HUES48 (cell line): Measurements from ENCODE around the gene CAMLG.
A peak's percentile ranks its signal among the peaks of the same experiment; 100 is the strongest.
"Not testable (repeated sequence)": the region's sequence is repeated elsewhere in the genome, so short reads cannot be mapped to it uniquely, and the experiment has no call there.

ENCODE experiments used
- H3K27ac ChIP-seq: one replicate; pipeline ENCODE4 v1.7.0; 2013; ENCODE audit warnings: low read depth, low read length, inconsistent platforms
- H3K27me3 ChIP-seq: 2 replicates; pipeline ENCODE4 v1.6.1; 2013; ENCODE audit warnings: mild to moderate bottlenecking, low read length; ENCODE audit not compliant: control insufficient read depth, insufficient read depth
- H3K36me3 ChIP-seq: 2 replicates; pipeline ENCODE4 v1.6.1; 2013; ENCODE audit warnings: low read length; ENCODE audit not compliant: control insufficient read depth, insufficient read depth
- H3K4me1 ChIP-seq: 2 replicates; pipeline ENCODE4 v1.6.1; 2013; ENCODE audit warnings: mild to moderate bottlenecking, low read length; ENCODE audit not compliant: control insufficient read depth, insufficient read depth
- H3K4me3 ChIP-seq: 2 replicates; pipeline ENCODE4 v1.5.1; 2013; ENCODE audit warnings: mild to moderate bottlenecking, low read depth, low read length
- H3K9ac ChIP-seq: 2 replicates; pipeline ENCODE4 v1.6.1; 2013; ENCODE audit warnings: mild to moderate bottlenecking, low read depth, low read length, moderate library complexity
- H3K9me3 ChIP-seq: 2 replicates; pipeline ENCODE4 v1.6.1; 2013; ENCODE audit warnings: low read length; ENCODE audit not compliant: control insufficient read depth, insufficient read depth

CAMLG gene

DNA sequence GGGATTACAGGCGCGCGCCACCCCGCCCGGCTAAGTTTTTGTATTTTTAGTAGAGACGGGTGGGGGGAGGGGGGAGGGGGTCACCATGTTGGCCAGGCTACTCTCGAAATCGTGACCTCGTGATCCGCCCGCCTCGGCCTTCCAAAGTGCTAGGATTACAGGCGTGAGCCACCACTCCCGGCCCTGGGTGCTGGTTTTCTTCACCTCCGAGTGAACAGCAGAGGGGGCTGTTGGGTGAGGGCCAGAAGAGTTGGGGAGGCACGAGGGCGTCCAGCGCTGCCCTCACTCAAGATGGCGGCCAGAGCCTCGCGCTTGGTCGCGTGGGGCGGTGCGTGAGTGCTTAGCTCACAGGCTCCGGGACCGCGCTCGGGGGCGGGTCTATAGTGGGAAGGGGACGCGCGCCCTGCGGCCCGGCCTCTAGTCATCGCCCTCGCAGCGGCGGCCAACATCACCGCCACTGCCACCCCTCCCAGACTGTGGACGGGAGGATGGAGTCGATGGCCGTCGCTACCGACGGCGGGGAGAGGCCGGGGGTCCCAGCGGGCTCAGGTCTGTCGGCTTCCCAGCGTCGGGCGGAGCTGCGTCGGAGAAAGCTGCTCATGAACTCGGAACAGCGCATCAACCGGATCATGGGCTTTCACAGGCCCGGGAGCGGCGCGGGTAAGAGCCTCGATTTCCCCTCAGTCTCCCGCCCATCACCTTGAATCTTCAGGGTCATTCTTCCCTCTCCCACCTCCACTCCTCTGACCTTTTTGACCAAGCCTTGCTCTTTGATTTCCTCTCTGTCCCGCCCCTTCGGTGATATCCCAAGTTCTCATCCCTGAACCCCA is at the start of gene CAMLG:
CAMLG (plus strand) TSS at position 416 of the 830 bp plus-strand sequence; CDS start at position 489, 73 bp downstream.
- no peaks in the 10 kb centered on the region for H3K27me3 ChIP-seq
- H3K4me3 ChIP-seq = peak within 1 kb of the TSS; percentile 89

DNA sequence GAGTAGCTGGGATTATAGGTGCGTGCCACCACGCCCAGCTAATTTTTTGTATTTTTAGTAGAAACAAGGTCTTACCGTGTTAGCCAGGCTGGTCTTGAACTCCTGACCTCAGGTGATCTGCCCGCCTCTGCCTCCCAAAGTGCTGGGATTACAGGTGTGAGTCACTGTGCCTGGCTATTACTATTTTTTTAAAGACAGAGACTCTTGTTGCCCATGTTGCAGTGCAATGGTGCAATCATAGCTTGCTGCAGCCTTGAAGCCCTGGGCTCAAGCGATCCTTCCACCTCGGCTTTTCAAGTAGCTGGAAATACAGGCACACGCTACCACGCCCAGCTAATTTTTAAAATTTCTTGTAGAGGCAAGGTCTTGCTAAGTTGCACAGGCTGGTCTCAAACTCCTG is 48.2 kb upstream of the CAMLG start:
- peaks cover 86% of the 10 kb centered on the region for H3K36me3 ChIP-seq
- H3K27me3 ChIP-seq, H3K9me3 ChIP-seq, H3K4me1 ChIP-seq, H3K4me3 ChIP-seq, H3K9ac ChIP-seq, H3K27ac ChIP-seq: not testable (repeated sequence)

More for the DNA sequence above, at the start of gene CAMLG:
- peak within 1 kb of the TSS; percentile 56 for H3K27ac ChIP-seq
- no peaks in the 10 kb centered on the region for H3K9me3 ChIP-seq
- peaks cover 20% of the 10 kb centered on the region for H3K36me3 ChIP-seq
- H3K9ac ChIP-seq = peak within 1 kb of the TSS; percentile 94
- peaks cover 7% of the 10 kb centered on the region; the same call in 1 of the 2 replicates for H3K4me1 ChIP-seq

DNA sequence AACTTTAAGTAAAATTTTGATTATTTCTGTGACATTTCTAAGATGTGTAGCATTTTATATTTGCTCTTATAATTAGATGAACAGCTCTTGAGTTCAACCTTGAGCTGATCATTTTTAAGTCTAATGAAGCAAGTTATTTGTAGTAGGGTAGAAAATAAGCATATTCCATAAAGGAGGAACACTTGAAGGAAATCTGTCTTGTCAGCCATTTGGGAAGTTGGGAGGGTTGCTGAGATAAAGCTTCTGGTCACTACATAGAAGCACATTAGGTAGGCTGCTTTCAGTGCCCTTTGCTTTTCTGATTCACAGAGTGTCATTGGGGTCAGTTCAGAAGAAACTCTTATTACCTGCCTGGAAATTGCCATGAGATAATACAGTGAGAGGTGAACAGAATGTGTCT is 45.6 kb upstream of the CAMLG start:
- Histone ChIP-seq H3K4me3 (no peak overlapping the region), H3K27me3 (no peaks in the 10 kb centered on the region), H3K9ac (no peak overlapping the region), H3K9me3 (no peaks in the 10 kb centered on the region), H3K4me1 (no peaks in the 10 kb centered on the region), H3K36me3 (peaks cover 74% of the 10 kb centered on the region), H3K27ac (no peak overlapping the region)

DNA sequence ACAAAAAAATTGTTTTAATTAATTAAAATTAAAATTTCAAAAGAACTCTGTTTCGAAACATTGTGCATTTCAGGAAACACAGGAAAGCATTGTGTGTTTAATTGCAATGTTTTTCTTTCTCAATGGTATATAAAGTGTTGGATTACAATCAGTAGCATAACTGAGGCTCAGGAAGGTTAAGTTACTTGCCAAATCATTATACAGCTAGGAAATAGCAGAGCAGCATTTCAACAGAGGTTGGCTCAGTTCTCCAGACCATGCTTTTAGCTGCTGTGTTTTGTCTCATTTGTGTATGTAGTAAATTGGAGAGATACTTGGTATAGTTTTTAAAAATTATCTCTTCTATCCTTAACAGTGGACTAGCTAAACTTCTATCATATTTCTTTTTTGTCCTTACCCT is 30.0 kb upstream of the CAMLG start:
- H3K4me3 ChIP-seq = no peak overlapping the region
- no peaks in the 10 kb centered on the region for H3K9me3 ChIP-seq
- H3K27ac ChIP-seq = no peak overlapping the region
- no peaks in the 10 kb centered on the region for H3K4me1 ChIP-seq
- H3K27me3 ChIP-seq = no peaks in the 10 kb centered on the region
- H3K9ac ChIP-seq = no peak overlapping the region
- H3K36me3 ChIP-seq = peaks cover 76% of the 10 kb centered on the region

DNA sequence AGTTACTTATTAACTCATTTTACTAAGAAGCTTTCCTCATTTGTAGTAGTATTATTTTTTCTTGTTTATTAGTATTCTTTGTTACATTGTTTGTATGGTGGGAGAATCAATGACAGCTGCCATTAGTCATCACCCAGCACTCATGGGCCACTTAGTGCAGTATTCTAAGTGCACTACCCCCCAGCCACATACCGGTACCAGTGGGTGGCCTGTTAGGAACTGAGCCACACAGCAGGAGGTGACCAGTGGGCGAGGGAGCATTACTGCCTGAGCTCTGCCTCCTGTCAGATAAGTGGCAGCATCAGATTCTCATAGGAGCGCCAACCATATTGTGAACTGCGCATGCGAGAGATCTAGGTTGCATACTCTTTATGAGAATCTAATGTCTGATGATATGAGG is 24.2 kb upstream of the CAMLG start:
- Histone ChIP-seq H3K27ac (no peak overlapping the region), H3K4me1 (no peaks in the 10 kb centered on the region), H3K9ac (no peak overlapping the region), H3K9me3 (no peaks in the 10 kb centered on the region), H3K4me3 (no peak overlapping the region), H3K27me3 (no peaks in the 10 kb centered on the region), H3K36me3 (peaks cover 64% of the 10 kb centered on the region)

DNA sequence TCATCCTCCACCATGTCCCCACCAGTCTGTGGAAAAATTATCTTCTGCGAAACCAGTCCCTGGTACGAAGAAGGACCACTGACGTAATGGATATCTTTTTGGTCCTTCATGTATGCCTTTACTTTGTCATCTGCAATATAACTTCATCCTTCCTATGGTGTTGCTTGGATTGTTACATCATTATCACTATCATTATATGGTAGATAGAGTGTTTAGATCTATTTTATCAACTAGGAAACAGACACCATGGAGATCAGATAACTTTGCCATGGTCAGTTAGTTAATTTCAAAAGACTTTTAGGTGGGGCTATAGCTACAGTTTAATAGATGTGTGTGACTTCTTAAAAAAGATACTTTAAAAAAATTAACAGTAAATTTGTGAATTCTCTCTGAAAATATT is 23.8 kb upstream of the CAMLG start:
- no peak overlapping the region for H3K9ac ChIP-seq
- H3K36me3 ChIP-seq = peaks cover 64% of the 10 kb centered on the region
- H3K4me3 ChIP-seq = no peak overlapping the region
- H3K27ac ChIP-seq = no peak overlapping the region
- H3K4me1 ChIP-seq = no peaks in the 10 kb centered on the region
- no peaks in the 10 kb centered on the region for H3K27me3 ChIP-seq
- H3K9me3 ChIP-seq = no peaks in the 10 kb centered on the region

DNA sequence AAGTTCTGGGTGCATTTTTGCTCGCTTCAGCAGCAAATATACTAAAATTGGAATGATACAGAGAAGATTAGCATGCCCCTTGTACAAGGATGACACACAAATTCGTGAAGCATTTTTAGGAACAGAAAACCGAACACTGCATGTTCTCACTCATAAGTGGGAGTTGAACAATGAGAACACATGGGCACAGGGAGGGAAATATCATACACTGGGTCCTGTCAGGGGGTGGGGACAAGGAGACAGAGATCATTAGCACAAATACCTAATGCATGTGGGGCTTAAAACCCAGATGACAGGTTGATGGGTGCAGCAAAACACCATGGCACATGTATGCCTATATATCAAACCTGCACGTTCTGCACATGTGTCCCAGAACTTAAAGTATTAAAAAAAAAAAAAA is 22.9 kb upstream of the CAMLG start:
- not testable (repeated sequence) for H3K9ac ChIP-seq, H3K4me1 ChIP-seq, H3K27me3 ChIP-seq, H3K27ac ChIP-seq, H3K4me3 ChIP-seq, H3K9me3 ChIP-seq
- peaks cover 63% of the 10 kb centered on the region for H3K36me3 ChIP-seq

DNA sequence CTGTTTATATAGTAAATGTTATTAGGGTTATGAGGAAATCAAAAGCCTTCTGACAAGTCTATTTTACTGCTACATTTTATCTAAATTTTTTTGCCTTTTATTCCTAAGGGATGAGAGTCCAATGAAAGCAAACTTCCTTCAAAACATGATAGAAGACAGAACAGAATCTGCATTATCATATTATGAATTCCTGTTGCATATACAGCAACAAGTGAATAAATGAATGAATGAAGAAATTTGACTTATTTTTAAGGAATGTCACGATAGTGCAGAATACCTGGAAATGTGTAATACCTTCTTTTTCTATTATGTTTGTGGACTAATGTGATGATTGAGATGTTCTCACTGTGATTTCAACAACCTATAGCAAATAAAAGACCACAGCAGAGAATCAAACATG is 13.5 kb upstream of the CAMLG start:
- Histone ChIP-seq H3K9me3 (no peaks in the 10 kb centered on the region), H3K36me3 (peaks cover 53% of the 10 kb centered on the region), H3K27ac (no peak overlapping the region), H3K4me1 (no peaks in the 10 kb centered on the region), H3K9ac (no peak overlapping the region), H3K4me3 (no peak overlapping the region), H3K27me3 (no peaks in the 10 kb centered on the region)

DNA sequence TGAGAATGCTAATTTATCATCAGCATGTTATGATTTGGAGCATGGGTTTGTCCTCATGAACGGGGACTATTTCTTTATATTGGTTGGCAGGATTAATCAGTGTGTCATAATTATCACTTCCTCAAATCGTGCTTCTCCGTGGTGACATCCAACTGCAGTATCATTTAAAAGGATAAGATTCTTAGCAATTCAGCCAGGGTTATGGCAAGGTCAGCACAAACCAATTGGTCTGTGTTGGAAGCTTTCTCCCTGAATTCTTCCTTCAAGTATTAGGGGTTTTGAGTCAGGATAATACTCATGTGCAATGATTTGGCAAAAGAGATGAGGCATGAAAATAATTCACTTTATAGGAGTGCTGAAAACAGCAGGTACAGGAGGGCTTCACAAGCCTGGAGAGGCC is 5.5 kb upstream of the CAMLG start:
- Histone ChIP-seq H3K9ac (no peak overlapping the region; the same call in 1 of the 2 replicates), H3K4me3 (no peak overlapping the region), H3K4me1 (no peaks in the 10 kb centered on the region), H3K36me3 (no peaks in the 10 kb centered on the region), H3K27me3 (no peaks in the 10 kb centered on the region), H3K9me3 (no peaks in the 10 kb centered on the region), H3K27ac (no peak overlapping the region)

DNA sequence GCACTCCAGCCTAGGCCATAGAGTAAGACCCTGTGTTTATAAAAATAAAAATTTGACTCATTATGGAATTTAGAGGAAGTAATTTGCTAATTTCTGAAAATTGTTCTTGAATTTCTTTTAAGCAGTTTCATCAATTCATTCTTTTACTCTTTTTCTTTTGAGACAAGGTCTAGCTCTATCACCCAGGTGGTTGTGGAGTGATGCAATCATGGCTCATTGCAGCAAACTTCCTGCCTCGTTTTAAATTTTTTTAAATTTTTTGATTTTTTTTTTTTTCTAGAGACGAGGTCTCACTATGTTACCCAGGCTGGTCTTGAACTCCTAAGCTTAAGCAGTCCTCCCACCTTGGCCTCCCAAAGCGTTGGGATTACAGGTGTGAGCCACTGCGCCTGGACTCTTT is 3.1 kb upstream of the CAMLG start:
- Histone ChIP-seq H3K9ac (no peak overlapping the region), H3K27me3 (no peaks in the 10 kb centered on the region), H3K4me1 (peaks cover 4% of the 10 kb centered on the region; the same call in 1 of the 2 replicates), H3K36me3 (no peaks in the 10 kb centered on the region), H3K9me3 (no peaks in the 10 kb centered on the region), H3K27ac (no peak overlapping the region), H3K4me3 (no peak overlapping the region)

DNA sequence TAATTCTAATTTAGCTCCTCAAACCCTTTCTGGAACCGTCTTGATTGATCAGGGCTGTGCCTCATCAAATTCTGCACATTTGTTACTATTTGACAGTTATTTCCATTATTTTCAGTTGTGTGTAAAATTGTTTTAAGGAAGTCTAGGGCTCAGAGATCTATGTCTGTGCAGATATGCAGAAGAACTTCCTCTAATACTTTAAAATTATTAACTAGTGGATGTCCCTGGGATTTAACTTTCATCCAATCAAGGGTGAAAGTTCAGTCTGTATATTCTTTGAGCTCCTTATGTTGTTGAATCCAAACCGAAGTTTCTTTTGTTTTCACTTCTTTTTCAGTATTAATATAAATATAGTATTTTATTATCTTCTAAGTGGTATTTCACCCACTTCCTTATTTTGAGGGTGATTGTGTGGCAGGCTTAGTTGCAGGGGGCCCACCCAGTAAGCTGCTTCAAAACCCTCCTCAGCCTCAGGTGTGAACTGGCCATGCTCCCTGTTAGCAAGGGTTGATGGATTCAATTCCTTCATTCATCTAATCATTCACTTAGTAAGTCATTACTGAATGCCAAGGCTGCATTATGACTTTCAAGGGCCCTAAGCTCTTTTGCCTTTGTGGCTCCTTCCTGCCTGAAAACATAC is 2.1 kb upstream of the CAMLG start:
- Histone ChIP-seq H3K4me1 (peaks cover 7% of the 10 kb centered on the region; the same call in 1 of the 2 replicates), H3K9me3 (no peaks in the 10 kb centered on the region), H3K36me3 (peaks cover 6% of the 10 kb centered on the region), H3K27ac (no peak overlapping the region), H3K27me3 (no peaks in the 10 kb centered on the region), H3K9ac (no peak overlapping the region), H3K4me3 (no peak overlapping the region)
